AG04449 (cell line): ENCODE results near the gene VPS54.

Experiments
- CTCF ChIA-PET: fragments of 350-600 bp; formaldehyde crosslinking; extraction: SDS; loops from one replicate; lab custom pipeline; 2021; ENCODE audit warnings: antibody characterized with exemption; lab: Yijun Ruan, JAX
- POLR2A ChIA-PET: fragments of 400-600, 350-600 bp; formaldehyde crosslinking; extraction: SDS; loops from one replicate; lab custom pipeline; 2020; ENCODE audit warnings: antibody characterized with exemption, inconsistent platforms; lab: Yijun Ruan, JAX
- DNase-seq: peaks from one replicate; pipeline ENCODE4 v3.0.0-alpha.2; 2010; ENCODE audit warnings: low read depth, low spot score
- H3K4me3 ChIP-seq: 2 replicates; pipeline ENCODE4 v1.5.1; 2011; ENCODE audit warnings: low read depth, mild to moderate bottlenecking, control low read depth, low read length
- CTCF ChIP-seq: IDR thresholded peaks from one replicate; pipeline ENCODE4 v1.5.1; 2011; ENCODE audit warnings: mild to moderate bottlenecking, moderate library complexity, low read length, control low read depth, inconsistent platforms; ENCODE audit not compliant: insufficient read depth; ENCODE audit errors: missing control alignments

The VPS54 gene

GRCh38 chr2:64019975-64020528, 824 bp upstream of the VPS54 start:
- POLR2A ChIA-PET: no interaction called here

GRCh38 chr2:64018701-64019082, 536 bp downstream of the VPS54 start:
- CTCF ChIA-PET: interaction anchor here (3.9 kb wide), 1 partner anchor 16 kb away, joined by 16 read pairs; no protein-coding TSS in a partner anchor
- no peak for DNase-seq
- POLR2A ChIA-PET: interaction anchor here (0.6 kb wide), 1 partner anchor 18 kb away, joined by 3 read pairs; no protein-coding TSS in a partner anchor
- TF ChIP-seq CTCF: no peak
- H3K4me3 ChIP-seq: peak overlapping the region; percentile 68

More at GRCh38 chr2:64019975-64020528, 824 bp upstream of the VPS54 start:
- CTCF ChIA-PET: interaction anchor here (1.2 to 3.9 kb wide), 4 partner anchors 8 to 311 kb away, joined by 3 to 16 read pairs (median 4); no protein-coding TSS in a partner anchor
- no peak for DNase-seq
- H3K4me3 ChIP-seq: peak overlapping the region; percentile 68
- TF ChIP-seq CTCF: no peak

- POLR2A ChIA-PET: interaction anchor here (0.6 kb wide), 1 partner anchor 18 kb away, joined by 3 read pairs; no protein-coding TSS in a partner anchor
- CTCF ChIA-PET: interaction anchor here (3.9 kb wide), 1 partner anchor 16 kb away, joined by 16 read pairs; no protein-coding TSS in a partner anchor
- DNase-seq: no peak
- TF ChIP-seq CTCF: no peak
- H3K4me3 ChIP-seq: peak overlapping the region; percentile 68
Observed at GRCh38 chr2:64017811-64018700, 1.2 kb downstream of the VPS54 start.

- ChIA-PET CTCF (no interaction called here), POLR2A (no interaction called here)
- DNase-seq: no peak
- TF ChIP-seq CTCF: no peak
- no peak overlapping the region for H3K4me3 ChIP-seq
Observed at GRCh38 chr2:64015898-64016297, 3.3 kb downstream of the VPS54 start.

- no peak for DNase-seq
- H3K4me3 ChIP-seq: no peak overlapping the region
- ChIA-PET CTCF (interaction anchor here (0.6 kb wide), 1 partner anchor 841 kb away, joined by 3 read pairs; no protein-coding TSS in a partner anchor), POLR2A (interaction anchor here (0.6 kb wide), 1 partner anchor 312 kb away, joined by 3 read pairs; no protein-coding TSS in a partner anchor)
- no peak for TF ChIP-seq CTCF
Observed at GRCh38 chr2:64015391-64015790, 3.8 kb downstream of the VPS54 start.
